Effector CD4-positive, alpha-beta T cell (primary cell): ENCODE data around the gene C2CD4B. TPM values are rescaled to one million over a fixed set of nuclear protein-coding genes. Genes with fewer than 3 reads are reported as not detected.

Source experiments
- DNase-seq: peaks from one replicate; pipeline ENCODE4 v3.0.0-alpha.2; 2020
- total RNA-seq: gene quantifications from one replicate; lab custom pipeline; 2026; lab: John Stamatoyannopoulos, UW

The C2CD4B gene, protein sequence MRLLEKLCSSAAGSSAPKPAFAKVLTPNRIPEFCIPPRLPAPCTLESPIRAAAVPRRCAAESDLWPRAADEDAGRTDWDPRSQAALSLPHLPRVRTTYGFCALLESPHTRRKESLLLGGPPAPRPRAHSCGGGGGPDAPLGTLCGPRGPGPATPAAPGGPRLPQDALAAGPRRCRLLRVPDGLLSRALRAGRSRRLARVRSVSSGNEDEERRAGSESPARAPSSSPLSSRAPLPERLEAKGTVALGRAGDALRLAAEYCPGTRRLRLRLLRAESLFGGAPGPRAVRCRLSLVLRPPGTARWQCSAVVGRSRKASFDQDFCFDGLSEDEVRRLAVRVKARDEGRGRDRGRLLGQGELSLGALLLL
- not detected for total RNA-seq

DNA sequence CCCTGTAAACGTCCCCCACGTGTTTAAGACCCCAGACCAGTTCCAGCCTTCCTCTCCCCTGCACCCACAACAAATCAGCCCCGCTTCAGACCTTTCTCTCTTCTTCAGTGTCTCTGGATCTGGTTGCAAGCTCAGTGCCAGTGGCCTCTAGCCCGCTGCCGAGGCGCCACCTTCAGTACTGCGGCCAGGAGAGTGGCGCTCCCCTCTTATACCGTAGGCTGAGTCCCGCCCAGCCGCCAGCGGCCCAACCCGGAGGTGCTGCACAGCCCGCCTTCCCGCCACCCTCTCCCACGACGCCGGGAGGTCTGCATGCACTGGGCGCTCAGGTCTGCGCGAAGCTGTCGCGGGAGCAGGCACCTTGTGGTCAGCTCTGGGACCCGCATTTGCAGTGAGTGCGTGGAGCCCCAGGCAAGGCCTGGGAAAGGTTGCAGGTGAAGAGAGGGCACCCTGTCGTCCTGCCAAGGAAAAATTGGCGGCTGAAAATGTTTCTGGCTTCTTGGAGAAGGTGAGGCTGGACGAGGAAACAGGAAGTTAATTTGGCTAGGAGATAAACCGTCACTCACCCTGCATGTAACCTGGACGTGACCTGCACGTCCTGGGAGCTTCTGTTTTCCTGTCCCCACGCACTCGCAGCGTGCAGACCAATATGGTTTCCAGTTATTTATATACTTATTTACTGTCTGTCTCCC is at the start of gene C2CD4B:
C2CD4B (minus strand) TSS at position 182 of the 689 bp plus-strand sequence. CDS start 301 bp downstream, outside the sequence.
- no peak for DNase-seq

DNA sequence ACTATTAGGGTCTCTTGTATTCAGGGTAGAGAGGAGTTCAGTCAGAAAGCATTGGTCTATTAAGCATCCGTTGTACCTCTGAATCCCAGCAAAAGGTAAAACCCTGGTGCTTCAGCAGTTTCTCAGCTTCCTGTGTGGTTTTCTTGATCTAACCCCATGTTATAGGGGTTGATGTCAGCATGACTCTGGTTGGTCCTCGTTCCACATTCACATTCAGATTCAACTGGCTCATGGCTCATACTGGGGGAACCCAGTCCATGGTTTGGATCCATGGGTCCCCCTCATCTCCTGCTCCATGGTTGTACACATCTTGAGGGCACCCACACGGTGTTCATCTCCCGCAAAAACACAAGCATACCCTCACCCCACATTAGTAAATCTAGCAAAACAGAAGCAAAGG is 47.7 kb upstream of the C2CD4B start:
- no peak for DNase-seq

DNA sequence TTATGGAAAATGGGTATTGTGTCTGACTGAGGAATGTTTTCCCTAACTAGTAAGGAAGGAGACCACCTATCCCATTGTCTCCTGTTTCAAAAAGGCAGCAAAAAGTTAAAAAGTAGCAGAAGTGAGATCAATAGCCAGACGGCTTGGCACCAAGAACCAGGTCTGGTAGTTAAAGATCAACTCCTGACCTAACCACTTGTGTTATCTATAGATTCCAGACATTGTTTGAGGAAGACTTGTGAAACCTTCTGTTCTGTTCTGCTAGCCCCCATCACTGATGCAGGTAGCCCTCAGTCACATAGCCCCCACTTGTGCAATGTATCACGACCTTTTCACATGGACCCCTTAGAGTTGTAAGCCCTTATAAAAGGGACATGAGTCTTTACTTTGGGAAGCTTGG is 46.3 kb upstream of the C2CD4B start:
- DNase-seq, result no peak

DNA sequence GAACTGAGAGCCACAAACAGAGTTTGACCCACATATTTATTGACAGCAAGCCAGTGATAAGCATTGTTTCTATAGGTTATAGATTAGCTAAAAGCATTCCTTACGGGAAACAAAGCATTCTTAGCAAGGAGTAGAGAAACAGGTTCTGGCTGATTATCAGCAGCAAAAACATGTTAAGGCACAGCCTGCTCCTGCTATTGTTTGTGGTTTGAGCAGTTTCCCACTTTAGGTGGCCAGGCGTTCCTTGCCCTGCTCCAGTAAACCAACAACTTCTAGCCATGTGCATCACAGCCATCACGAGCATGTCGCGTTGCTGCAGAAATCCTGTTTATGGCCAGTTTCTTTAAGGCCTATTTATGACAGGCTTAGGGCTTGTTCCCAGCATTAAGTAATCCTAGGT is 44.7 kb upstream of the C2CD4B start:
- DNase-seq, result no peak

DNA sequence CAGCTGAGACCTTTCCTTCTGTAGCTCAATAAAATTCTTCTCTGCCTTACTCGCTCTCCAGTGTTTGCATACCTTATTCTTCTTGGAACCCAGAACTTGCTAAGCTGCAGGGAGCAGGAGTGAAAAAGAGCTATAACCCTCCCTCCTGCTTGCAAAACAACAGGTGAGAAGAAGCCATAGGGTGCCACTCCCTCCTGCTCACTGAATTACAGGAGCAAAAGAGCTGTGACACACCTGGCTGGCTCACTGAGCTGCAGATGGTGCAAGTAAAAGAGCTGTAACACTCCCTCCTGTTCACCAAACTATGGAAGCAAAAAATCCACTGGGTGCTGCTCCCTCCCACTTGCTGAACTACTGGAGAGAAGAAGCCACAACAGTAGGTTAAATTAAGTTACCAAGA is 44.2 kb upstream of the C2CD4B start:
- no peak for DNase-seq

DNA sequence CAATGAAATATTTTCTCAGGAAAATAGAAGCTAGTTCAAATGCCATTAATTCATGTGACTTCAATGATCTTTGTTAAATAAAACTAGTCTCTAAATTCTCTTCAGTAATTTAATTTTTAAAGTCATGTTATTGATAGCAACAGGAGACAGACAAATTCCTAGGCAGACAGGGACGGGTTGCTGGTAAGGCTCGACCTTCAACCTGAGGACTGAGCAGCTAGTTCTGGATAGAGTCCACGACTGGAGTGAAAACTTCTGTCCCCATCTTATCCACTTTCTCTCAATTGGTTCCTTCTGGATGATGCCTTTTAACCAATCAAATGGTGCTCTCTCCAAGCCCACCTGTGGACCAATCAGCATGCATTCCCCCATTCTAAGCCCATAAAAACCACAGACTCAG is 43.8 kb upstream of the C2CD4B start:
- no peak for DNase-seq

DNA sequence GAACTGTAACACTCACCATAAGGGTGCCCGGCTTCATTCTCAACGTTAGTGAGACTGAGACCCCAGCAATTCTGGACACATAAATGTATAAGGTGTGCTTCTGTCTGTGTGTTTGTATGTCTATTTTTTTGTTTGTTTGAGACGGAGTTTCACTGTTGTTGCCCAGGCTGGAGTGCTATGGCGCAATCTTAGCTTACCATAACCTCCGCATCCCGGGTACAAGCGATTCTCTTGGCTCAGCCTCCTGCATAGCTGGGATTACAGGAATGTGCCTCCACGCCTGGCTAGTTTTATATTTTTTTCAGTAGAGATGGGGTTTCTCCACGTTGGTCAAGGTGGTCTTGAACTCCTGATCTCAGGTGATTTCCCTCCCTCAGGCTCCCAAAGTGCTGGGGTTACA is 43.3 kb upstream of the C2CD4B start:
- DNase-seq, result no peak

DNA sequence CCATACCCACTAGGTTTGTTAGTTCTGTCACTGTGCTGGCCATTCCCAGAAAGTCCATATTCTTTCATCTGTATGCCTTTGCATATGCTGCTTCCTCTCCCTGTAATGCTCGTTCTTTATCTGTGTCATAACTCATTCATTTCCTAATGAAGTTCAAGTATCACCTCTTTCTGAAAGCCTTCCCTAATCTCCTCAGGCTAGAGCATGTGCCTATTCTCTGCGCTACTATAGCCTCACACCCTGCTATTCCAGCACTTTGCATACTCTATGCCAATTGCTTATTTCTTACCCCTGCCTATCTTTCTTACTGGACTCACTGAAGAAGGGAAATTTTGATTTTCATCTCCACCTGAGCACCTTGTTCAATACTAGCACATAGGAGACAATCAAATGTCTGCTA is 25.6 kb upstream of the C2CD4B start:
- DNase-seq, result no peak

DNA sequence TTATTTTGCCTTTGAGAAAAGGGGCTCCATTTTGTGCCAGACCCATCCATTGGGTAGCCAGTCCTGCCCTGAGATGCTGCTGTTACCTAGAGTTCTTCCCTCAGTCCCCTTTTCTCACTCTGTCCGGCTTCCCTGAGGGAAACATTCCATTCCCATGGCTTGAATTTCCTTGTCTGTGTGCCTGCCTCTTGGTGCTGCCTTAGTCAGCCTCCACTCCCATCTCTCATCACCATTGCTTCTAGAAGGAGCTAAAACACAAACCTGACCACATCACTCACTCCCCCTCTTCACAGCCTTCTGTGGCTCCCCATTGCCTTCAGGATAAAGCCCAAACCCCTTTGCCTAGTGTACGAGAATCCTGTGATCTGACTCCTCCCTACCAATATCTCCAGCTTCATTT is 25.2 kb upstream of the C2CD4B start:
- DNase-seq, result no peak

DNA sequence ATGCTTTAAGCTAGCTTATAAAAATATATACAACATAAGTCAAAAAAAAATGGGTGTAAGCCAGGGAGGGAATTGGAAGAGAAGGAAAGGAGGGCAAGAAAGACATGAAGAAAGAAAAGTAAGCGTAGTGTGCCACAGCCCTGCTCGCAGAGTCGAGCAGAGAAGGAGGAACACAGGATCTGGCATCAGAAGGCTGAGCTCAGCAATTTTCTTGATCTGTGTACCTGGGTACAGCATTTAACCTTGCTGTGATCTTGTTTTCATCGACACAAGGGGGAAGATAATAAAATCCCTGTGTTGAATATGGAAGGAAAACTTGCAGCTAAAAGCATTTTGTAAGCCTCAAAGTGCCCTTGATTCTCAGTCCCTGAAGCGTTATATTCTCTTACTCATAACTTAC is 23.7 kb upstream of the C2CD4B start:
- no peak for DNase-seq

DNA sequence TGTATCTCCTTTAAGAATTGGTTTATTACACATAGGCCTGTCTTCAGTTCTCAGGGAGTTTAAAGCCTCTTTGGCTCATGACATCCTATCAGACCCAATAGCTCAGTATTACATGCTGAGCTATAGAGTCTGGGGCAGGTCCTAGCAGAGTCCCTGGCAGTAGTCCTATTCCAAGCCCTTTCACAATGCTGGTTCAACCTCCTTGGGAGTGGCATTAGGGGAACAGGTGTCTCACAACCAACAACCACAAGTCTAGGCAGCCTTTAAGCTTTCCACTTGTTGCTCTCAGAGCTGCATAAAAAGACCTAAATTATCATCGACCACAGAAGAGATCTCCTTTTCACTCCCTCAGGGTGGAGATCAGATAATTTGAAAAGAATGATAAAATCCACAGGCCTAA is 22.8 kb upstream of the C2CD4B start:
- DNase-seq, result no peak

DNA sequence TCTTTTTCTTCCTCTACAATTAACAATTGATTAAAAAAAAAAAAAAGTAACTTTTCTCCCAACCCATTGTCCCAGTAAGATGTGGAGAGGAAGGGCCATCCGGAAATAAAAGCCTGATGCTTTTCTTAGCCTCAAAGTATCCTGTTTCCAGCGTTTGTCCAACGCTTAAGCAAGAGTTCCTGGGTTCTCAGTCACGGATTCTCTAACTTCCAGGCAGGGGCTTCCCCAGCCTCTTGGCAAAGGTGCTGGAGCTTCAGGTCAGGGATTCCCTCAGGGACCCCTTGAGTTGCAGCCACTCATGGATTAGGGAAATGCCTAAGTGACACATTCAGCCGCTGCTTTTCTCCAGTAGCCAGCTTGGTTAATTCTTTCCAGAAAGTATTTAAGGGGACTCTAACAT is 22.3 kb upstream of the C2CD4B start:
- DNase-seq, result no peak

DNA sequence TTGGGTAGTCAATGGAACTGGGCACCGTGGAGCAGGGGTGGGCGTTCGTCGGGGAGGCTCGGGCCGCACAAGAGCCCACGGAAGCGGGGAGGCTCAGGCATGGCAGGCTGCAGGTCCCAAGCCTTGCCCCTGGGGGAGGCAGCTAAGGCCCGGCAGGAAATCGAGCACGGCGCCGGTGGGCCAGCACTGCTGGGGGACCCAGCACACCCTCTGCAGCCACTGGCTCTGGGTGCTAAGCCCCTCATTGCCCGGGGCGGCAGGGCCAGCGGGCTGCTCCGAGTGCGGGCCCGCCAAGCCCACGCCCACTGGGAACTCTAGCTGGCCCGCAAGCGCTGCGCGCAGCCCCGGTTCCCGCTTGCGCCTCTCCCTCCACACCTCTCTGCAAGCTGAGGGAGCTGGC is 21.5 kb upstream of the C2CD4B start:
- DNase-seq, result no peak

DNA sequence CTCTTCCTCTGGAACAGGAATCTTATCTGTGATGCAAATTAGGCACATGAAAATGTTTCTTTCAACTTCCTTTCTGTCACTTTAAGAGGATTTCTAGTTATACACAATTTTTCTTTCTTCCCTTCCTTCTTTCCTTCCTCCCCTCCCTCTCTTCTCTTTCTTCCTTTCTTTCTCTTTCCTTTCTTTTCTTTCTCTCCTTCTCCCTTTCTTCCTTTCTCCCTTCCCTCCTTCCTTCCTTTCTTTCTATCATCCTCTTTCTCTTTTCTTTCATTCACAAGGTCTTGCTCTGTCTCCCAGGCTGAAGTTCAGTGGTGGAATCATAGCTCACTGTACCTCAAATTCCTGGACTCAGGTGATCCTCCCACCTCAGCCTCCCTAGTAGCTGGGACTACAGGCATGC is 18.0 kb upstream of the C2CD4B start:
- no peak for DNase-seq

DNA sequence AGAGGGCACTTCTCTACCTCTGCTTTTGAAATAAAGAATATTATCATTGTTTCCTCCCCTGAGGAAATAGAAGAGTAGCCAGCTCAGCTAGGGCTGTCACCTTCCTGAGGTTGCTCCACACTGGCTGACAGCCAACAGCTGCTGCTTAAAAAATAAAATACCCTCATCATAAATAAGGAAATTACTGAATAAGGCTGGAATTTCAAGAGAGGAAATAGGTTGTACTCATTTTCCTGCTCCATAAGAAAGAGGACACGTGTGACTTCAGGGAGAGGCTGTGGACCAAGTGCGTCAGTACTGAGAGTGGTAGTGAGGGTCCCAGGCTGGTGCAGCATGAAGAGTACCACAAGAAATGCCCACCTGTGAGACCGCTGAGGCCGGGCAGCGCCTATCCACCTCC is 8.1 kb upstream of the C2CD4B start:
- DNase-seq, result no peak

DNA sequence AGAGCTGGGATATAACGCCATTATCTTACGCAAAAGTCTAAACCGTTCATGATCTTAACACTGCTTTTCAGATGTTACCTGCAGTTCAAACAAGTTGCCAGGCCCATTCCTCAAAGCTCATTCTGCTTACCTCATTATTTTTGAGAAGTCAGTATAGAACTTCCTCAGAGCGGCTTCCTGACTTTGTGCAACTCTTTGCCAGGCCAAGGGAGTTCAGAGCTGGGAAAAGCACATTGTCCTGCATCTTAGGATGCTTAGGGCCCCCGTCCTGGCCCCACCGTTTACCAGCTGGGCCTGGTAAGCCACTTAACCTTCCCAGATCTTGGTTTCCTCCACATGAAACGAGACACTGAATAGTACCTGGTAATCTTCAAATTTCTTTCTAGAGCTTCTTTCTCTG is 6.8 kb upstream of the C2CD4B start:
- DNase-seq, result no peak

DNA sequence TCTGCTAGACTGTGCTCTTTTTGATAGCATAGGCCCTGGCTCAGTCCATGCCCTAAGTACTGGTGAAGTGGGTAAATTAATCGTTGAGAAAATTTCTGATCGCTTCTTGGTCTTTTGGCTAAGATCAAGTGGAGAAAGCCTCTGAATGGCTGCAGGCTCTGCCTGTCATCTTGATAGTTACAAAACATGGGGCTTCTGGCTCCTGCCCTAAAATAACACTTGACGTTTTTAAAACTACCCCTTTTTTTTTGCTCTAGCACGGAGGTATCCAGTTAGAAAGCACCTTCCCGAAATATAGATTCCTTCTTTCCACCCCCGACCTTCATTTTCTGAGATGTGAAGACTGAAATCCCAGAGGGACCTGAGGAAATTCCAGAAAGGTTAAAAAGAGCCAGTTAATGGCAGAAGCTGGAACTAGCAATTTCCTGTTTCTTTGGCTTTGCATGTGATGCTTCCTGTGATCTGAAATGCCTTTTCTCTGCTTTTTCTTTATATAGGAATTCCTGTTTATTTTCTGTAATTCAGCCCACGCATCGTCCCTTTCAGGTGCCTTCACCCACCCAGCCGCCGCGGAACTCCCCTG is 799 bp upstream of the C2CD4B start:
- DNase-seq, result no peak

DNA sequence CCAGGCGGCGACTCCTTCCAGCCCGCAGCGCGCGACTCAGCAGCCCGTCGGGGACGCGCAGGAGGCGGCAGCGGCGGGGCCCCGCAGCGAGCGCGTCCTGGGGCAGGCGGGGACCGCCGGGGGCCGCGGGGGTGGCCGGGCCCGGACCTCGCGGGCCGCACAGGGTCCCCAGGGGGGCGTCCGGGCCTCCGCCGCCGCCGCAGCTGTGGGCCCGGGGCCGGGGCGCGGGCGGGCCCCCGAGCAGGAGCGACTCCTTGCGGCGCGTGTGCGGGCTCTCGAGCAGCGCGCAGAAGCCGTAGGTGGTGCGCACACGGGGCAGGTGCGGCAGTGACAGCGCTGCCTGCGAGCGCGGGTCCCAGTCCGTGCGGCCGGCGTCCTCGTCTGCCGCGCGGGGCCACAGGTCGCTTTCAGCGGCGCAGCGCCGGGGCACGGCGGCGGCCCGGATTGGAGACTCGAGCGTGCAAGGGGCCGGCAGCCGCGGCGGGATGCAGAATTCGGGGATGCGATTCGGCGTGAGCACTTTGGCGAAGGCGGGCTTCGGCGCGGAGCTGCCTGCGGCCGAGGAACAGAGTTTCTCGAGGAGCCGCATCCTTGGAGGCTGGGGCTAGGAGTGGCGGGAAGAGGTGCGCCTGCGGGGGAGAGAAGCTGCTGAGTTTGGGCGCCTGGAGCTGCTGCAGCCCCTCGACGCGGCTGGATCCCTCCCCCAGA is 535 bp downstream of the C2CD4B start:
- DNase-seq, result no peak

DNA sequence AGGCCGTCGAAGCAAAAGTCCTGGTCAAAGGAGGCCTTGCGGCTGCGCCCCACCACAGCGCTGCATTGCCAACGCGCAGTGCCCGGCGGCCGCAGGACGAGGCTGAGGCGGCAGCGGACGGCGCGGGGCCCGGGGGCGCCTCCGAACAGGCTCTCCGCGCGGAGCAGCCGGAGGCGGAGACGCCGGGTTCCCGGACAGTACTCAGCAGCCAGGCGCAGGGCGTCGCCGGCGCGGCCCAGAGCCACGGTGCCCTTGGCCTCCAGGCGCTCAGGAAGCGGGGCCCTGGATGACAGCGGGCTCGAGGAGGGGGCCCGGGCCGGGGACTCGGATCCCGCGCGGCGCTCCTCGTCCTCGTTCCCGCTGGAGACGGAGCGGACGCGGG is 1.1 kb downstream of the C2CD4B start:
- no peak for DNase-seq

DNA sequence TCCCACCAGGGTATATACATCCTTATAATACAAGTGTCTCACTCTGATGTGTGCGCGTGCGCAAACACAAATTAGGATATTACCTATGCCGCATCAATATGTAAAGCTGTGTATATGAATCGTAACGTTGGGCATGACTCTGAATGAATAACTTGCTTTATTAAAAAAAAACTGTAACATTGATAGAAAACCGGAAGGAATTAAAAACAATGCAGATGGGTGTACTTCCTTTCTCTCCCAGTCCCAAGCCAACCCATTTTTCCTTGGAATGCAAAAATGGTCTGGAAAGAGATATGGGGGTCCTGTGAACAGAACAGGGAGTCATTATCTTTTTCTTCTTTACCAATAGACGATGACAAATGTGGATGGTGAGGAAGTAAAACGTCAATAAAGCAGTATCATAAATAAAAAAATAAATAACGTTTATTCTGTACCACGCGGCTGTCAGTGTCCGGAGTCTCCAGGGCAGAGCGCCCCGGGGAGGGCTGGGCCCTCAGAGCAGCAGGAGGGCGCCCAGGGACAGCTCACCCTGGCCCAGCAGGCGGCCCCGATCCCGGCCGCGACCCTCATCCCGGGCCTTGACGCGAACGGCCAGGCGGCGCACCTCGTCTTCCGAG is 1.6 kb downstream of the C2CD4B start:
- DNase-seq, result no peak

DNA sequence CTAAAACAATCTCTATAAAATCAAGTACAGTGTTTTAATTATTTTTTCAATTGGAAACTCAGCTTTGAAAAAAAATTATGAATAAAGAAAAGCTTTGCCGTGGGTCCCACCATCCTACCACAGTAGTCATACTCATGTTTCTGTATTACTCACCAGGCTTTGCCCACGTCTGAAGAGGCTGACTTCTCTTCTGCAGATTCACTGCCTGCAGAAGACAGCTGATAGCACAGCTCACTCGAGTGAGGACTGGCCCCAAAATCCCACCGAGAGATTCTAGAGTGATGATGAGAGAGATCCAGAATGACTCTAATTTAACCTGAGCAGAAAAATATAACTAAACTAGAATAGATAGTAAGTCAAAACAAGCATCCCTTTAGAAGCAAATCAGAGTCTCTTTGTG is 11.9 kb downstream of the C2CD4B start:
- DNase-seq, result no peak

DNA sequence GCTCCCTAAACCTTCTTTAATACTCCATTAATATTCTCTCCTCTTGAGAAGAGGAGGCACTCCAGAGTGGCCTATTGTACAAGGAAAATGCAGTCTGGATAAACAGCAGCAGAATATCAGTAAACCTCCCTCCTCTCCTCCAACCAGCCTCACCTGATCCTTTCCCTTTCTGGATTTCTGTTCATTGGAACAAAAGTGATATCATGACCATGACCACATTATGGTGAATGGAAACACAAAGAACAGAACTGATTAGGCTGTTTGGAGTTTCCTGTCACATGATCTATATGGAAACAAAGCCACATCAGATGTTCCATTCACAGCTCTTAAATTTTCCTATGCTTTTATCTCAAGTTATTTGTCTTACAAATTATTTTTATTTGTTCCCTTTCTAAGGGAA is 14.6 kb downstream of the C2CD4B start:
- DNase-seq, result no peak

DNA sequence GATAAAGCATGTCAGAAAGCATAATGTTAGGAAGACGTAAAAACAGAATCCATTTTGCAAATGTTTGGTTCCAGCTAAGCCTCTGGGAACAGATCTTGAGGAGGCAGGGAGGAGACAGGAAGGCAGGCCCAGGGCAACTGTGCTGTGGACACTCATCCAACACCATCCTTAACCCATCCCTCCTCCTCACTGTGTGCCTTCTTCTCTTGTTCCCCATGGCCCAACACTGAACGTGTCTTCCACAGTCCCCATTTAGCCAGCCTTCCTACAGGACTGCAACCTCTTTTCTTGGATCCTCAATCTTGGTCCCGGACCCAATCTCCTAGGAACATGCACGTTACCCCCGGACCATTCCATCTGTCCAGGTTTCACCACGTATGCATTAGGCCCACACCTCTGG is 15.4 kb downstream of the C2CD4B start:
- DNase-seq, result no peak
